Fibroblast of mammary gland (primary cell): ENCODE data around the gene ST8SIA5.

Source experiments
- DNase-seq: peaks from one replicate; pipeline ENCODE4 v3.0.0-alpha.2; 2010; ENCODE audit warnings: low read depth
- H3K4me3 ChIP-seq: 2 replicates; pipeline ENCODE4 v1.5.1; 2011; ENCODE audit warnings: low read depth, mild to moderate bottlenecking, low read length, moderate library complexity; ENCODE audit not compliant: control insufficient read depth
- TF ChIP-seq, protein P1 (sequence below): conservative IDR thresholded peaks from 2 replicates; pipeline ENCODE4 v1.5.1; 2011; ENCODE audit warnings: low read depth, low read length, inconsistent platforms; ENCODE audit not compliant: control insufficient read depth, insufficient read depth

Gene ST8SIA5

DNA sequence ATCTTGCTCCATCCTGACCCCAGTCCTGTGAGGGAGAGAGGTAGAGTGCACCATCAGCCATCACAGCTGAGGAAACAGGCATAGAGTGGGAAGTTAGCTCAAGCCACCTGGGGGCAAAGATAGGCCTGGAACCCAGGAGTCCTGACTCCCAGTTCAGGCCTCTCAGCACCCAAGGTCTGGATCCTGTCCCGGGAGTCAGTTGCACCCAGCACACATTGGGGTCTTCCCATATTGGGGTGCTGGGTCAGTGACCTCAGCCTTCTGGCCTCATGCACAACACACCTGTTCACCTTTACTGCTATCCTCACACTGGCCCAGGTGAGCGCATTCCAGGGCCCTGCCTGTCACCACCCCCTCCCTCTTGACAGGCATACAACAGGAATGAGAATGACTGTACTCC lies 24.7 kb downstream of the ST8SIA5 start:
- DNase-seq: no peak
- H3K4me3 ChIP-seq: no peak overlapping the region
- TF ChIP-seq, protein P1, sequence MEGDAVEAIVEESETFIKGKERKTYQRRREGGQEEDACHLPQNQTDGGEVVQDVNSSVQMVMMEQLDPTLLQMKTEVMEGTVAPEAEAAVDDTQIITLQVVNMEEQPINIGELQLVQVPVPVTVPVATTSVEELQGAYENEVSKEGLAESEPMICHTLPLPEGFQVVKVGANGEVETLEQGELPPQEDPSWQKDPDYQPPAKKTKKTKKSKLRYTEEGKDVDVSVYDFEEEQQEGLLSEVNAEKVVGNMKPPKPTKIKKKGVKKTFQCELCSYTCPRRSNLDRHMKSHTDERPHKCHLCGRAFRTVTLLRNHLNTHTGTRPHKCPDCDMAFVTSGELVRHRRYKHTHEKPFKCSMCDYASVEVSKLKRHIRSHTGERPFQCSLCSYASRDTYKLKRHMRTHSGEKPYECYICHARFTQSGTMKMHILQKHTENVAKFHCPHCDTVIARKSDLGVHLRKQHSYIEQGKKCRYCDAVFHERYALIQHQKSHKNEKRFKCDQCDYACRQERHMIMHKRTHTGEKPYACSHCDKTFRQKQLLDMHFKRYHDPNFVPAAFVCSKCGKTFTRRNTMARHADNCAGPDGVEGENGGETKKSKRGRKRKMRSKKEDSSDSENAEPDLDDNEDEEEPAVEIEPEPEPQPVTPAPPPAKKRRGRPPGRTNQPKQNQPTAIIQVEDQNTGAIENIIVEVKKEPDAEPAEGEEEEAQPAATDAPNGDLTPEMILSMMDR: no peak

GRCh38 chr18:46731316-46731715 lies 25.5 kb downstream of the ST8SIA5 start:
- TF ChIP-seq, protein P1: no peak
- DNase-seq: no peak
- no peak overlapping the region for H3K4me3 ChIP-seq

GRCh38 chr18:46728219-46728930 lies 28.5 kb downstream of the ST8SIA5 start:
- TF ChIP-seq, protein P1: no peak
- H3K4me3 ChIP-seq: no peak overlapping the region
- no peak for DNase-seq

DNA sequence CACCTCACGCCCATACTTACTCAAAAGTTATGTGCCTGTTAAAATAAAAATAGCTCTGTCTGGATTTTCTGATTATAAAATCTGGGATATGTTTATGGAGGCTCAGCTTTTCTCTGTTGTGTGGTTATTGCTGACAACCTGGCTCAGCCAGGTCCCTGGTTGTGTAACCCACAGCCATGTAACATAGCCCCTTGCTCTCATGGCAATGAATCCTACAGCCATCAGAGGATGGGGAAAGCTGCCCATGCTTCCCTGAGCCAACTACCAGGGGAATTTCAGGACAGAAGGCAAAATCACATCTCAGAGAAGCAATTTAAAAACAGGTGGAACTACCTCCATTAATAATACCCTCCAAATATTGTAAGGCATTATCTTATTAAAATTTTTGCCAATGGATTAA lies 29.7 kb downstream of the ST8SIA5 start:
- H3K4me3 ChIP-seq: no peak overlapping the region
- TF ChIP-seq, protein P1: no peak
- no peak for DNase-seq

GRCh38 chr18:46725310-46725709 lies 31.5 kb downstream of the ST8SIA5 start:
- H3K4me3 ChIP-seq: no peak overlapping the region
- TF ChIP-seq, protein P1: no peak
- no peak for DNase-seq

DNA sequence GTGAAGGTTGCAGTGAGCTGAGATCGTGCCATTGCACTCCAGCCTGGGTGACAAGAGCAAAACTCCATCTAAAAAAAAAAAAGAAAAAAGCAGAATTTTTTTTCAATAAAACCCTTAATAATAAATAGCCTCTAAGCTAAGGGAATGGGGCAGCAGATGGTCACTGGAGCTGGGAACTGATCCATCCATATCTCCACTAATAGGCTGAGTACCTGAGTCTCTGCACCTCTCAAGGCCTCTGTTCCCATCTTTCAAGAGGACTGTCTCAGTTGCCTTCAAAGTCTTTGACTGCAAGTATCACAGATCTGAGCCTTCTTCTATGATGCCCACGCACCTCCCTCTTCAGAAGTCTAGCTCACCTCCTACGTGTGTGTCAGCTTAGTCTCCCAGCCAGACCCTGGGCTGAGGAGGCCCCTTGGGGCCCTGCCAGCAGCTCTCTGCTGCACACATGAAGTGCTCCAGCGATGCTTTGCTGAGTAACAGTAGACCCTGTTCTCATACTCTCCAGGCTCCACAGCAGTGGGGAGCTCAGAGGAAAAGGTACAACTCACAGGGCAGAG lies 32.9 kb downstream of the ST8SIA5 start:
- TF ChIP-seq, protein P1: no peak
- no peak for DNase-seq

More for the DNA sequence above, 32.9 kb downstream of the ST8SIA5 start:
- no peak overlapping the region for H3K4me3 ChIP-seq
